Peyer's patch (tissue), 4 donors: ENCODE measurements around the gene PRRT4. TPM values are rescaled to one million over a fixed set of nuclear protein-coding genes. Genes with fewer than 3 reads are reported as not detected.

Source experiments
- DNase-seq, 3 donors: peaks; one replicate each; pipeline ENCODE4 v3.0.0-alpha.2; 2017 to 2019
- H3K27ac ChIP-seq, 4 donors: fragments of 200-600 bp; sonication (generic); one replicate each; pipeline ENCODE4 v1.5.1; 2016 to 2019
- H3K27me3 ChIP-seq, 2 donors: fragments of 200-600 bp; sonication (generic); one replicate each; pipeline ENCODE4 v1.5.1; 2019
- H3K36me3 ChIP-seq, 3 donors: fragments of 200-600 bp; sonication (generic); one replicate each; pipeline ENCODE4 v1.5.1; 2016 to 2019
- H3K4me1 ChIP-seq, 4 donors: fragments of 200-600 bp; sonication (generic); one replicate each; pipeline ENCODE4 v1.5.1; 2016 to 2019
- H3K4me3 ChIP-seq, 4 donors: fragments of 200-600 bp; sonication (generic); 1 replicate in 3 of 4; 2 replicates in 1 of 4; pipeline ENCODE4 v1.5.1; 2016 to 2019; ENCODE audit warnings: mild to moderate bottlenecking in 1 of 4
- H3K9me3 ChIP-seq, 4 donors: fragments of 200-600 bp; sonication (generic); one replicate each; pipeline ENCODE4 v1.5.1; 2016 to 2019; ENCODE audit warnings: mild to moderate bottlenecking in 1 of 4
- CTCF ChIP-seq, 6 experiments: fragments of 450-650 bp in 4 of 6; fragments of 200-600 bp in 2 of 6; sonication (generic) in 1 of 6; IDR thresholded peaks; one replicate each; pipeline ENCODE4 v1.5.1; 2017 to 2019; ENCODE audit warnings: antibody characterized with exemption in 6 of 6, mild to moderate bottlenecking in 3 of 6, moderate library complexity in 1 of 6
- POLR2A ChIP-seq, 2 donors: fragments of 450-650 bp; IDR thresholded peaks; one replicate each; pipeline ENCODE4 v1.5.1; 2017; ENCODE audit warnings: antibody characterized with exemption in 2 of 2, mild to moderate bottlenecking in 2 of 2, moderate library complexity in 2 of 2
- total RNA-seq, 4 donors: library from RNA; depleted of rRNA; stranded (reverse); fragments of >200 nt; gene quantifications; one replicate each; pipeline ENCODE4 v1.1.0, GENCODE V29; 2016

PRRT4 gene
- total RNA-seq, 4 donors from 2014 or later: 0.66 TPM; not detected in 3

GRCh38 chr7:128347647-128348097, 13.8 kb downstream of the PRRT4 start:
- Histone ChIP-seq H3K27ac (no peak overlapping the region), H3K9me3 (no peaks in the 10 kb centered on the region), H3K4me1 (peaks cover 3 to 18% (median 6%) of the 10 kb centered on the region in 4 donors), H3K27me3 (peaks cover 0 to 9% of the 10 kb centered on the region in 2 donors), H3K4me3 (no peak overlapping the region), H3K36me3 (no peaks in the 10 kb centered on the region)
- no peak for TF ChIP-seq POLR2A (IDR thresholded peaks at IDR 0.05)
- TF ChIP-seq CTCF (IDR thresholded peaks at IDR 0.05): peak in 4 of 6 experiments; percentile 30 to 47 (median 39)
- no peak for DNase-seq

- TF ChIP-seq CTCF (IDR thresholded peaks at IDR 0.05): no peak
- Histone ChIP-seq H3K4me3 (no peak overlapping the region), H3K9me3 (no peaks in the 10 kb centered on the region), H3K36me3 (peaks cover 0 to 3% (median 0%) of the 10 kb centered on the region in 3 donors), H3K27me3 (no peaks in the 10 kb centered on the region), H3K27ac (no peak overlapping the region), H3K4me1 (peaks cover 3 to 18% (median 9%) of the 10 kb centered on the region in 4 donors)
- no peak for DNase-seq
Observed at GRCh38 chr7:128344431-128344774, 17.1 kb downstream of the PRRT4 start.

GRCh38 chr7:128343554-128344430, 17.7 kb downstream of the PRRT4 start, which contains the start of gene RBM28:
TSS of gene RBM28 (minus strand) at chr7:128343908. CDS start at chr7:128343793, 115 bp downstream.
- Histone ChIP-seq H3K4me1 (peaks cover 3 to 18% (median 9%) of the 10 kb centered on the region in 4 donors), H3K36me3 (peaks cover 0 to 9% (median under 1%) of the 10 kb centered on the region in 3 donors), H3K9me3 (no peaks in the 10 kb centered on the region), H3K27me3 (no peaks in the 10 kb centered on the region), H3K4me3 (peak within 1 kb of the TSS; percentile 62 to 78 (median 69)), H3K27ac (peak within 1 kb of the TSS; percentile 59 to 85 (median 72))
- peak; percentile 80 to 92 (median 88) for DNase-seq
- TF ChIP-seq CTCF (IDR thresholded peaks at IDR 0.05) (no peak), POLR2A (IDR thresholded peaks at IDR 0.05) (peak in 1 of 2 donors; percentile 44)

GRCh38 chr7:128341733-128342132, 19.8 kb downstream of the PRRT4 start:
- Histone ChIP-seq H3K4me3 (no peak overlapping the region), H3K27me3 (no peaks in the 10 kb centered on the region), H3K36me3 (peaks cover 0 to 30% (median 4%) of the 10 kb centered on the region in 3 donors), H3K27ac (no peak overlapping the region), H3K4me1 (peaks cover 3 to 18% (median 9%) of the 10 kb centered on the region in 4 donors), H3K9me3 (no peaks in the 10 kb centered on the region)
- DNase-seq: no peak
- TF ChIP-seq POLR2A (IDR thresholded peaks at IDR 0.05) (no peak), CTCF (IDR thresholded peaks at IDR 0.05) (no peak)

GRCh38 chr7:128335730-128336129, 25.8 kb downstream of the PRRT4 start:
- no peaks in the 10 kb centered on the region for H3K9me3 ChIP-seq
- H3K27ac ChIP-seq: no peak overlapping the region
- DNase-seq: no peak
- H3K27me3 ChIP-seq: no peaks in the 10 kb centered on the region
- TF ChIP-seq CTCF (IDR thresholded peaks at IDR 0.05): no peak
- TF ChIP-seq POLR2A (IDR thresholded peaks at IDR 0.05): no peak
- no peak overlapping the region for H3K4me3 ChIP-seq
- H3K4me1 ChIP-seq: no peaks in the 10 kb centered on the region
- peaks cover 0 to 86% (median 4%) of the 10 kb centered on the region in 3 donors for H3K36me3 ChIP-seq
